IMR-90 (cell line): ENCODE results near the gene COL5A2. TPM values are rescaled to one million over a fixed set of nuclear protein-coding genes. Genes with fewer than 3 reads are reported as not detected.
A peak's percentile ranks its signal among the peaks of the same experiment; 100 is the strongest.

Experiments used
- ATAC-seq: fragments of 200-7000 bp; cut with Tn5 transposase; 2 replicates; pipeline ENCODE4 v1.9.1; 2020; ENCODE audit warnings: low read depth, mild to moderate bottlenecking, moderate library complexity
- BruUV-seq: library from RNA; stranded (reverse); fragments of 400-500 nt; replicated peaks from 2 replicates; lab custom pipeline; 2021; lab: Mats Ljungman, UMichigan
- CTCF ChIA-PET: fragments of 300-600 bp; formaldehyde crosslinking; extraction: SDS; loops from one replicate; lab custom pipeline; 2021; ENCODE audit warnings: antibody characterized with exemption; lab: Yijun Ruan, JAX
- POLR2A ChIA-PET: fragments of 300-600 bp; sonication (Branson Sonifier 250); formaldehyde crosslinking; loops from one replicate; lab custom pipeline; 2022; ENCODE audit warnings: antibody characterized with exemption; ENCODE audit not compliant: unreplicated experiment; lab: Charles Lee
- DNase-seq: peaks from one replicate; pipeline ENCODE4 v3.0.0; 2013
- H2AFZ ChIP-seq: replicated peaks from 2 replicates; pipeline ENCODE3; 2013; ENCODE audit warnings: low read length, mild to moderate bottlenecking; ENCODE audit not compliant: poor library complexity
- H2AK5ac ChIP-seq: 2 replicates; pipeline ENCODE4 v1.6.1; 2013; ENCODE audit warnings: low read depth, low read length, inconsistent platforms
- H2AK9ac ChIP-seq: replicated peaks from 2 replicates; pipeline ENCODE3; 2013; ENCODE audit warnings: mild to moderate bottlenecking, low read depth, low read length, moderate library complexity; ENCODE audit not compliant: poor library complexity
- H2BK120ac ChIP-seq: 2 replicates; pipeline ENCODE4 v1.6.1; 2013; ENCODE audit warnings: low read depth, low read length, inconsistent platforms
- H2BK15ac ChIP-seq: 3 replicates; pipeline ENCODE4 v1.6.1; 2013; ENCODE audit warnings: low read depth, low read length, inconsistent platforms
- H2BK20ac ChIP-seq: 2 replicates; pipeline ENCODE4 v1.6.1; 2013; ENCODE audit warnings: low read depth, mild to moderate bottlenecking, inconsistent platforms, low read length, moderate library complexity
- H2BK5ac ChIP-seq: 2 replicates; pipeline ENCODE4 v1.6.1; 2013; ENCODE audit warnings: mild to moderate bottlenecking, low read depth, low read length, inconsistent platforms; ENCODE audit not compliant: poor library complexity, severe bottlenecking
- H3K14ac ChIP-seq: replicated peaks from 2 replicates; pipeline ENCODE4 v1.6.1; 2013; ENCODE audit warnings: low read depth, low read length, inconsistent platforms
- H3K18ac ChIP-seq: 2 replicates; pipeline ENCODE4 v1.6.1; 2013; ENCODE audit warnings: low read depth, low read length, control low read depth
- H3K23ac ChIP-seq: 2 replicates; pipeline ENCODE4 v1.6.1; 2013; ENCODE audit warnings: low read depth, low read length, inconsistent platforms
- H3K27ac ChIP-seq: 2 replicates; pipeline ENCODE4 v1.5.1; 2013; ENCODE audit warnings: mild to moderate bottlenecking, control low read depth, low read length; ENCODE audit not compliant: insufficient read depth
- H3K27me3 ChIP-seq: 2 replicates; pipeline ENCODE4 v1.6.1; 2013; ENCODE audit warnings: low read length; ENCODE audit not compliant: control insufficient read depth, insufficient read depth
- H3K36me3 ChIP-seq: 2 replicates; pipeline ENCODE4 v1.6.1; 2013; ENCODE audit warnings: low read length, mixed read lengths; ENCODE audit not compliant: control insufficient read depth, insufficient read depth
- H3K4ac ChIP-seq: 2 replicates; pipeline ENCODE4 v1.6.1; 2013; ENCODE audit warnings: low read depth, low read length, inconsistent platforms
- H3K4me1 ChIP-seq: 2 replicates; pipeline ENCODE4 v1.6.1; 2013; ENCODE audit warnings: low read length, mixed read lengths; ENCODE audit not compliant: control insufficient read depth, insufficient read depth
- H3K4me2 ChIP-seq: 2 replicates; pipeline ENCODE4 v1.6.1; 2013; ENCODE audit warnings: low read depth, mild to moderate bottlenecking, control low read depth, low read length, moderate library complexity
- H3K4me3 ChIP-seq: 2 replicates; pipeline ENCODE4 v1.5.1; 2013; ENCODE audit warnings: low read depth, mild to moderate bottlenecking, control low read depth, low read length, moderate library complexity; ENCODE audit not compliant: insufficient read depth
- H3K56ac ChIP-seq: 2 replicates; pipeline ENCODE4 v1.6.1; 2013; ENCODE audit warnings: low read length, inconsistent platforms; ENCODE audit not compliant: insufficient read depth; ENCODE audit errors: extremely low read depth
- H3K79me1 ChIP-seq, 2 experiments: 2 replicates each; pipeline ENCODE4 v1.6.1; 2013; ENCODE audit warnings: low read length in 2 of 2, inconsistent platforms in 1 of 2, low read depth in 1 of 2
- H3K9ac ChIP-seq: 2 replicates; pipeline ENCODE4 v1.6.1; 2013; ENCODE audit warnings: low read depth, low read length, control low read depth
- H3K9me1 ChIP-seq: 2 replicates; pipeline ENCODE4 v1.6.1; 2013; ENCODE audit warnings: low read length, inconsistent platforms; ENCODE audit not compliant: insufficient read depth
- H3K9me3 ChIP-seq: 2 replicates; pipeline ENCODE4 v1.6.1; 2013; ENCODE audit warnings: low read length; ENCODE audit not compliant: control insufficient read depth, insufficient read depth
- H4K20me1 ChIP-seq: 2 replicates; pipeline ENCODE4 v1.6.1; 2013; ENCODE audit warnings: low read length, inconsistent platforms; ENCODE audit not compliant: insufficient read depth
- H4K5ac ChIP-seq: 2 replicates; pipeline ENCODE4 v1.6.1; 2013; ENCODE audit warnings: mild to moderate bottlenecking, low read depth, low read length, control low read depth
- H4K8ac ChIP-seq, 2 experiments: 2 replicates each; pipeline ENCODE4 v1.6.1; 2013; ENCODE audit warnings: low read depth in 2 of 2, low read length in 2 of 2, control low read depth in 1 of 2, inconsistent platforms in 1 of 2
- H4K91ac ChIP-seq: 2 replicates; pipeline ENCODE4 v1.6.1; 2013; ENCODE audit warnings: low read depth, low read length, inconsistent platforms; ENCODE audit not compliant: insufficient read depth
- CEBPB ChIP-seq: IDR thresholded peaks from 2 replicates; pipeline ENCODE4 v1.6.1; 2012; ENCODE audit warnings: low read depth, low read length, improper control_type of control experiment
- CTCF ChIP-seq: conservative IDR thresholded peaks from 2 replicates; pipeline ENCODE4 v1.5.1; 2012; ENCODE audit warnings: mild to moderate bottlenecking, low read depth, low read length, improper control_type of control experiment
- ELK1 ChIP-seq: fragments of 150-350 bp; IDR thresholded peaks from 2 replicates; pipeline ENCODE4 v1.6.1; 2016; ENCODE audit warnings: low read depth, mild to moderate bottlenecking, low read length, moderate library complexity, borderline replicate concordance
- FOS ChIP-seq: fragments of 150-350 bp; IDR thresholded peaks from 2 replicates; pipeline ENCODE4 v1.6.1; 2016; ENCODE audit warnings: low read depth, low read length
- MAFK ChIP-seq: IDR thresholded peaks from 2 replicates; pipeline ENCODE4 v1.6.1; 2012; ENCODE audit warnings: low read depth, low read length, improper control_type of control experiment
- MAZ ChIP-seq: IDR thresholded peaks from 2 replicates; pipeline ENCODE4 v1.6.1; 2012; ENCODE audit warnings: low read depth, mild to moderate bottlenecking, low read length, improper control_type of control experiment, moderate library complexity, borderline replicate concordance
- NFE2L2 ChIP-seq: fragments of 150-350 bp; IDR thresholded peaks from 2 replicates; pipeline ENCODE4 v1.6.1; 2016; ENCODE audit warnings: low read depth, mild to moderate bottlenecking, low read length
- POLR2A ChIP-seq: IDR thresholded peaks from 2 replicates; pipeline ENCODE4 v1.6.1; 2012; ENCODE audit warnings: mild to moderate bottlenecking, low read depth, low read length
- RAD21 ChIP-seq: IDR thresholded peaks from 2 replicates; pipeline ENCODE4 v1.6.1; 2012; ENCODE audit warnings: low read length, improper control_type of control experiment
- RCOR1 ChIP-seq: IDR thresholded peaks from 2 replicates; pipeline ENCODE4 v1.6.1; 2012; ENCODE audit warnings: mild to moderate bottlenecking, low read length, improper control_type of control experiment; ENCODE audit not compliant: insufficient replicate concordance
- RFX5 ChIP-seq: IDR thresholded peaks from 2 replicates; pipeline ENCODE4 v1.8.0; 2012; ENCODE audit warnings: low read depth, mild to moderate bottlenecking, low read length, moderate library complexity
- SMC3 ChIP-seq: fragments of 150-350 bp; IDR thresholded peaks from 2 replicates; pipeline ENCODE4 v1.6.1; 2016; ENCODE audit warnings: low read depth, mild to moderate bottlenecking, antibody characterized with exemption, low read length, moderate library complexity
- USF2 ChIP-seq: fragments of 150-350 bp; IDR thresholded peaks from 2 replicates; pipeline ENCODE4 v1.6.1; 2017; ENCODE audit warnings: mild to moderate bottlenecking, antibody characterized with exemption, low read length, low read depth
- WGBS, 2 experiments: methylation state at CpG; one replicate each; pipeline versions ENCODE4 v1.1.5 to v1.1.7; 2013; ENCODE audit warnings: missing lambda C conversion rate in 2 of 2; ENCODE audit not compliant: insufficient read length in 1 of 2; ENCODE audit errors: extremely low coverage in 2 of 2; 5-methylcytosine and 5-hydroxymethylcytosine counted together
- dilution Hi-C: fragments of 300-500 bp; cut with HindIII; formaldehyde crosslinking; loops from one replicate; pipeline ENCODE4 v1.14.3; 2018; ENCODE audit warnings: low sequenced_read_pairs; ENCODE audit not compliant: unreplicated experiment
- in situ Hi-C: fragments of 300-500 bp; cut with MboI; formaldehyde crosslinking; loops from 3 replicates; pipeline ENCODE4 v1.14.3; 2019; ENCODE audit warnings: low sequenced_read_pairs, inconsistent platforms, mixed read lengths
- intact Hi-C: fragments of 100-400 bp; cut with micrococcal nuclease; formaldehyde crosslinking; loops from 2 replicates; pipeline ENCODE4 v1.10.0; 2022
- polyA plus RNA-seq, 3 experiments: library from polyadenylated mRNA; depleted of rRNA; stranded (reverse); fragments of >200 nt; gene quantifications; 2 replicates each; pipeline ENCODE4 v1.2.3, GENCODE V29; 2012; ENCODE audit warnings: low replicate concordance in 1 of 3
- total RNA-seq: library from RNA; depleted of rRNA; stranded (reverse); fragments of >200 nt; gene quantifications from 2 replicates; pipeline ENCODE4 v1.2.3, GENCODE V29; 2012

The COL5A2 gene
- total and polyA plus RNA-seq, 2 of the 4 experiments (the other 2 are of a cell fraction) = 181 to 257 TPM

GRCh38 chr2:189047171-189047888, 132.2 kb downstream of the COL5A2 start:
- no peak overlapping the region for H2BK15ac ChIP-seq
- WGBS, 2 experiments = no CpG with 5 or more reads among the region's 4 CpGs
- H3K36me3 ChIP-seq = peaks cover 47% of the 10 kb centered on the region
- H3K14ac ChIP-seq = 0 out of 2 replicates have a peak overlapping the region, but pooled peaks have one; percentile 45
- no peak overlapping the region for H3K56ac ChIP-seq
- H3K79me1 ChIP-seq = peaks cover 16 to 40% of the 10 kb centered on the region in 2 experiments
- CTCF ChIA-PET = interaction anchor here (0.6 kb wide), 1 partner anchor 232 kb away, joined by 3 read pairs; no protein-coding TSS in a partner anchor
- H3K9ac ChIP-seq = no peak overlapping the region
- H4K8ac ChIP-seq = no peak overlapping the region
- dilution Hi-C loops = no loop called here
- H2AFZ ChIP-seq = no peak overlapping the region
- H3K4me3 ChIP-seq = no peak overlapping the region
- DNase-seq (no peak), ATAC-seq (no peak)
- H2BK120ac ChIP-seq = no peak overlapping the region
- no peak overlapping the region for H2AK5ac ChIP-seq
- no peak overlapping the region for H3K4me2 ChIP-seq
- no peak overlapping the region for H4K91ac ChIP-seq
- H3K23ac ChIP-seq = peak overlapping the region; percentile 71; the same call in 1 of the 2 replicates
- no peaks in the 10 kb centered on the region for H4K20me1 ChIP-seq
- peak overlapping the region; percentile 44; the same call in 1 of the 2 replicates for H3K27ac ChIP-seq
- no peak overlapping the region for H2BK20ac ChIP-seq
- no peak overlapping the region for H3K4ac ChIP-seq
- H3K18ac ChIP-seq = no peak overlapping the region; the same call in 1 of the 2 replicates
- TF ChIP-seq FOS (no peak), RAD21 (no peak), SMC3 (no peak), ELK1 (no peak), CEBPB (no peak), MAZ (no peak), NFE2L2 (no peak), USF2 (no peak), MAFK (no peak), RCOR1 (no peak), CTCF (no peak), POLR2A (no peak), RFX5 (no peak)
- peaks cover 7% of the 10 kb centered on the region for H3K4me1 ChIP-seq
- H3K9me3 ChIP-seq = no peaks in the 10 kb centered on the region
- H3K27me3 ChIP-seq = no peaks in the 10 kb centered on the region
- H3K9me1 ChIP-seq = peaks cover 3% of the 10 kb centered on the region; the same call in 1 of the 2 replicates
- TSS peak; percentile 11 for BruUV-seq
- intact Hi-C loops = no loop called here
- H4K5ac ChIP-seq = no peak overlapping the region
- in situ Hi-C loops = no loop called here
- POLR2A ChIA-PET = no interaction called here
- H2BK5ac ChIP-seq = peak overlapping the region; percentile 73
- H2AK9ac ChIP-seq = no peak overlapping the region
